Vagina (tissue), 2 donors: Measurements from ENCODE around the gene IFT43. TPM values are rescaled to one million over a fixed set of nuclear protein-coding genes. Genes with fewer than 3 reads are reported as not detected.
A peak's percentile ranks its signal among the peaks of the same experiment; 100 is the strongest.

Source experiments
- DNase-seq, 2 donors: peaks; one replicate each; pipeline ENCODE4 v3.0.0-alpha.2; 2017; ENCODE audit errors: extremely low spot score in 2 of 2
- H3K27ac ChIP-seq: fragments of 200-600 bp; sonication (generic); one replicate; pipeline ENCODE4 v1.5.1; 2019
- H3K27me3 ChIP-seq: fragments of 200-600 bp; sonication (generic); one replicate; pipeline ENCODE4 v1.5.1; 2019
- H3K36me3 ChIP-seq, 2 donors: fragments of 200-600 bp; sonication (generic); one replicate each; pipeline ENCODE4 v1.5.1; 2017 to 2019
- H3K4me1 ChIP-seq: fragments of 200-600 bp; sonication (generic); one replicate; pipeline ENCODE4 v1.5.1; 2019
- H3K4me3 ChIP-seq, 2 donors: fragments of 200-600 bp; sonication (generic); 1 replicate in 1 of 2; 2 replicates in 1 of 2; pipeline ENCODE4 v1.5.1; 2016 to 2019
- H3K9me3 ChIP-seq: fragments of 200-600 bp; sonication (generic); one replicate; pipeline ENCODE4 v1.5.1; 2019
- CTCF ChIP-seq, 3 experiments: fragments of 450-650 bp in 2 of 3; fragments of 200-600 bp in 1 of 3; sonication (generic) in 1 of 3; IDR thresholded peaks; one replicate each; pipeline ENCODE4 v1.5.1; 2017 to 2019; ENCODE audit warnings: antibody characterized with exemption in 3 of 3, mild to moderate bottlenecking in 2 of 3, moderate library complexity in 2 of 3
- POLR2A ChIP-seq, 2 donors: fragments of 450-650 bp; IDR thresholded peaks; one replicate each; pipeline ENCODE4 v1.6.1; 2017; ENCODE audit warnings: antibody characterized with exemption in 2 of 2, mild to moderate bottlenecking in 2 of 2, moderate library complexity in 2 of 2
- POLR2AphosphoS5 ChIP-seq, 2 donors: sonication (generic); formaldehyde crosslinking; IDR thresholded peaks; one replicate each; pipeline ENCODE4 v1.9.0; 2017; ENCODE audit warnings: antibody characterized with exemption in 2 of 2, mild to moderate bottlenecking in 2 of 2, low read depth in 1 of 2; ENCODE audit not compliant: insufficient read depth in 1 of 2
- intact Hi-C: fragments of 100-400 bp; cut with DNase I; formaldehyde crosslinking; loops from one replicate; pipeline ENCODE4 v1.15.1; 2023
- total RNA-seq: library from RNA; depleted of rRNA; stranded (reverse); fragments of >200 nt; gene quantifications from one replicate; pipeline ENCODE4 v1.2.3, GENCODE V29; 2016

IFT43 gene
- total RNA-seq = 47.4 TPM

DNA sequence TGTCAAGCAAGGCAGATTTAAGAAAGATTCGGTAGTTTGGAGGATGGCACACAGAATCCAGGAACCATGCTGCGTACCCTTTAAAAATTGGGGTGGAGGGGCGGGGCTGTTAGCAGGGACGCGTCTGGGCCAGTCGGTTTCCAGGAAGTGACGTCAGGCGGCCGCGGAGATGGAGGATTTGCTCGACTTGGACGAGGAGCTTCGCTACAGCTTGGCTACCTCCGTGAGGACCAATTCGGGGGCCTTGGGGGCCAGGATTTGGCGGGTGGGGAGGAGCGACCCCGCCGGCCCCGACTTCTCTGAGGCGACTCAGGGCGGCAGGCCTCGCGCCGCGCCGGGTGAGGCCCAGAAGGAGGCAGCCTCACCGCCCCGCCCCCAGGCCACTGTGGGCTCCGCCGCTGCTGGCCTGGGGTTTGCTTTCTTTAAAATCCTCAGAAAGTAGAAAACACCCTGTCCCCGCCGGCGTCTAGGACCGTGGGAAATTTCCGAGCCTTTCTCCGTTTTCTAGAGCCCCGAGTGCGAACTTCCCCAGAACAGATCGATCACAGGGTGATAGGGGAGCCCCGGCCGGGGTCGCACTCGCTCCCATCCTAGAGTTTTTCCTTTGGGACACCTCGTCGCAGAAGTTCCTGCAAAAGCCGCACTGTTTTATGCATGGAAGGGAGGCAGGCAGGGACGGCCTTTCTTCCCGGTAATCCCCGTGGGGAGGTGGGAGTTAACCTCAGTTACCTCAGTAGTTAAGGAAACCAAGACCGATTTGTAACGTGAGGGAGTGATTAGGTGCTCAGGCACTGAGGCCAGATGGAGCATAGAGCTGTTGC, at the start of gene IFT43:
Gene IFT43 (plus strand): TSS at position 146 of the 821 bp plus-strand sequence. CDS start 24 bp downstream, at position 170.
- H3K9me3 ChIP-seq = no peaks in the 10 kb centered on the region
- H3K27me3 ChIP-seq = no peaks in the 10 kb centered on the region
- peak in 1 of 2 donors; percentile 89 for DNase-seq
- intact Hi-C loops = loop anchor here (10.0 kb wide), 1 partner anchor 191 kb away; no protein-coding TSS in a partner anchor
- H3K36me3 ChIP-seq = no peaks in the 10 kb centered on the region
- peaks cover 56% of the 10 kb centered on the region for H3K4me1 ChIP-seq
- peak within 1 kb of the TSS; percentile 66 to 86 for H3K4me3 ChIP-seq
- peak within 1 kb of the TSS; percentile 95 for H3K27ac ChIP-seq
- TF ChIP-seq CTCF (IDR thresholded peaks at IDR 0.05) (no peak), POLR2AphosphoS5 (IDR thresholded peaks at IDR 0.05; ENCODE audit: insufficient read depth in 1 of 2, low read depth in 1 of 2) (peak; percentile 52 to 93), POLR2A (IDR thresholded peaks at IDR 0.05) (peak in 1 of 2 donors; percentile 72)

GRCh38 chr14:75939200-75939599, 46.4 kb upstream of the IFT43 start:
- H3K4me3 ChIP-seq = no peak overlapping the region
- TF ChIP-seq CTCF (IDR thresholded peaks at IDR 0.05) (no peak), POLR2AphosphoS5 (IDR thresholded peaks at IDR 0.05; ENCODE audit: insufficient read depth in 1 of 2, low read depth in 1 of 2) (no peak), POLR2A (IDR thresholded peaks at IDR 0.05) (no peak)
- H3K4me1 ChIP-seq = no peaks in the 10 kb centered on the region
- intact Hi-C loops = no loop called here
- no peaks in the 10 kb centered on the region for H3K36me3 ChIP-seq
- no peak for DNase-seq
- no peaks in the 10 kb centered on the region for H3K27me3 ChIP-seq
- no peak overlapping the region for H3K27ac ChIP-seq
- no peaks in the 10 kb centered on the region for H3K9me3 ChIP-seq

DNA sequence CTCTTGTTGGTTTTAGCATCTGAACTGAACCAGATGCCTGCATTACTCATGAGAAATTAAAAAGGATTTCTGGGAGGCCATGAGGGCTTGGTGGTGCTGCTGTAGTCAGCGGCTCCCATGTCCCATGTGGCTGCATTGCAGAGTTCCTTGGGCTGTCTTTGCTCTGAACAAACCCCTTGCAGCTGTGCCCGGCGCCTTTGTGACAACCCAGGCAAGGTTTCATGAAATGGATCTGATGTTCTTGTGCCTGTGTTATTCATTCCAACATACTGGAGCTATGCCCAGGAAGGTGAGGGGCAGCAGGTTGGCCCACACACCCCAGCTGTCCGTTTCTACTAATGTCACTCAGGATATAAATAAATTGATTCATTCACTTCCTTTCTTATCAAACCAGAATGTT, 44.5 kb upstream of the IFT43 start:
- TF ChIP-seq CTCF (IDR thresholded peaks at IDR 0.05) (no peak), POLR2AphosphoS5 (IDR thresholded peaks at IDR 0.05; ENCODE audit: insufficient read depth in 1 of 2, low read depth in 1 of 2) (no peak), POLR2A (IDR thresholded peaks at IDR 0.05) (no peak)
- Histone ChIP-seq H3K4me1 (no peaks in the 10 kb centered on the region), H3K36me3 (no peaks in the 10 kb centered on the region), H3K27me3 (no peaks in the 10 kb centered on the region), H3K4me3 (no peak overlapping the region), H3K9me3 (no peaks in the 10 kb centered on the region), H3K27ac (no peak overlapping the region)
- intact Hi-C loops = no loop called here
- no peak for DNase-seq

GRCh38 chr14:75944607-75945241, 40.8 kb upstream of the IFT43 start:
- no peak overlapping the region for H3K4me3 ChIP-seq
- no peaks in the 10 kb centered on the region for H3K27me3 ChIP-seq
- DNase-seq = no peak
- H3K9me3 ChIP-seq = no peaks in the 10 kb centered on the region
- intact Hi-C loops = no loop called here
- no peaks in the 10 kb centered on the region for H3K4me1 ChIP-seq
- no peak overlapping the region for H3K27ac ChIP-seq
- TF ChIP-seq POLR2A (IDR thresholded peaks at IDR 0.05) = no peak
- no peak for TF ChIP-seq POLR2AphosphoS5 (IDR thresholded peaks at IDR 0.05; ENCODE audit: insufficient read depth in 1 of 2, low read depth in 1 of 2)
- no peak for TF ChIP-seq CTCF (IDR thresholded peaks at IDR 0.05)
- H3K36me3 ChIP-seq = no peaks in the 10 kb centered on the region

DNA sequence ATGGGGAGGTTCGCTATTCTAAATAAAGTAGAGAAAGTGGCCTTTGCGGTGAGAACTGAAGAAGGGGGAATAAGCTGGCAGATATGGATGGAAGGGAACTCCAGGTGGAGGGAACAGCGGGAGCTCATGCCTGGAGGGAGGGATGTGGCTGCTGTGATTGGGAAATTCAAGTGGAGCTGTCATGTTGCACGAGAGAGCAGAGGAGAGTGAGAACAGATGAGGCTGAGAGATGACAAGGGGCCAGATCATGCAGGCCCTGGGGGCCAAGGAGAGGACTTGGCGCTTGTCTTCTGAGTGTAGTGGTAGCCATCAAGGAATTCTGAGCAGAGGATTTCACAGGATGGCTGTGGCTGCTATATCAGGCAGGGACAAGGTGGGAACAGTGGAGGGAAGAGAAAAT, 38.8 kb upstream of the IFT43 start:
- H3K36me3 ChIP-seq = no peaks in the 10 kb centered on the region
- intact Hi-C loops = no loop called here
- no peaks in the 10 kb centered on the region for H3K27me3 ChIP-seq
- H3K4me1 ChIP-seq = no peaks in the 10 kb centered on the region
- no peak overlapping the region for H3K27ac ChIP-seq
- no peak overlapping the region for H3K4me3 ChIP-seq
- no peak for DNase-seq
- no peaks in the 10 kb centered on the region for H3K9me3 ChIP-seq
- TF ChIP-seq POLR2AphosphoS5 (IDR thresholded peaks at IDR 0.05; ENCODE audit: insufficient read depth in 1 of 2, low read depth in 1 of 2) (no peak), POLR2A (IDR thresholded peaks at IDR 0.05) (no peak), CTCF (IDR thresholded peaks at IDR 0.05) (no peak)
